ENCODE results near the gene TM6SF1.
"Not testable (repeated sequence)": the region's sequence is repeated elsewhere in the genome, so short reads cannot be mapped to it uniquely, and the experiment has no call there.

The TM6SF1 gene

GRCh38 chr15:83106994-83107840 is at the start of gene TM6SF1:
TM6SF1 (plus strand) TSS chr15:83107645; CDS start chr15:83107681, 36 bp downstream.
- DNase-seq (ENCODE audit: low spot score) = no peak

DNA sequence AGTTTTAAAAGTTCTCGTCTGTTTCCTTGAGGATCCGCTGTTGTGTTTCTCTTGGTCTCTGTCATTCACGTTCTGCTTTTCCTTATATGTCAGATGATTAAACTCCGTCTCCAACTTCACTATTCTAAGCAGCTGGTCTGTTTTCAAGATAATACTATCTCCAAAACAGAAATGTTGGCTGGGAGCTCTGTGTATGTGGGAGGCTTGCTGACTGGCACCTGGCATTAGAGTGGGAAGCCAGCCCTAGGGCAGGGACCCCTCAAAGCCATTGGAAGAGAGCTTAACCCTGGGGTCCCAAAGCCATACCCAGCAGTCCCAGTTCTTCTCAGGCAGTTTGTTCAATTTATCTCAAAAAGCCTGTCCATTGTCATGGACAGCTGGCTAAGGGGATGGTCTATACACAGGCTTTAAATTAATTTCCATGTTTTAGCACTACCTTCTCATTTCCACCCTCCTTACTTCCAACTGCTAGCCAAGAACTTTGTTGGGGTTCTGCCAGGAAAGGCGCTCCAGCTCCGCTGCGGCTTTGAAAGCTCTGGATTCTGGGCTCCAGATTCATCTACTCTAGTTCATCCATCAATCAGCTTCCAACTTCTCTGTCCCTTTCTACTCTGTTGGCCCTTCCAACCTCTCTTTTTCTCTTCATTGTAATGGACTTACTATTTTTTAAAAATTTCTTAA is 49.6 kb upstream of the TM6SF1 start:
- DNase-seq (ENCODE audit: low spot score) = no peak

DNA sequence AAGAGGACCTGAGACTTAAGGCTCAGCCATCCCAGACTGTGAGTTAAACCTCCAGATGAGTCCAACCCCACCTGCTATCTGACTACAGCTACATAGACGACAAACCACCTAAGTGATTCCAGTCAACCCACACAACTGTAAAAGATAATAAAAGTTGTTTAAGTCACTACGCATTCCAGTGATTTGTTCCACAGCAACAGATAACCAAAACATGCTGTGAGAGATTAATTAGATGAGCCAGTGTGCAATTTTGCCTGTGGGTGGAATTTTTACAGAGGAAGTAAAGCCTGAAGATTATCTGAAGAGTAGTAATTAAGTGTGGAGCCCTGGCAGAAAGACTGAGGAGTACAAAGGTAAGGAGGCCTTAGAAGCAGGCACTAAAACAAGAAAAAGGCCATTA is 45.8 kb upstream of the TM6SF1 start:
- DNase-seq (ENCODE audit: low spot score) = no peak

DNA sequence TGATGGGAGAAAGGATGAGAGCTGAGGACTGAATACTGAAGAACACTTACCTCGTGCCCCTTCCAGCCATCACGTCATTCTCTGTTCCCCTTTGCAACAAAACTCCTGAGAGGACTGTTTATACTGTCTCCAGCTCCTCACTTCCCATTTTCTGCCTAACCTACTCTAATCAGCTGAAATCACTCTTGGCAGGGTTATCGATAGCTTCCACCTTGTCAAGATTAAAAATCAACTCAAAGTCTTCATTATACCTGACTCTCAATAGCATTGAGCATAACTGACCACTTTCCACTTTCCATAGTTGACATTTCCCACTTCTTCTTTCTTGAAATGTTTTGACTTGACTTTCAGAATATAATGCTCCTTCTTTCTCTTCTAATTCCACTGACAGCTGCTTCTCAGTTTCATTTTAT is 44.7 kb upstream of the TM6SF1 start:
- DNase-seq (ENCODE audit: low spot score) = no peak

DNA sequence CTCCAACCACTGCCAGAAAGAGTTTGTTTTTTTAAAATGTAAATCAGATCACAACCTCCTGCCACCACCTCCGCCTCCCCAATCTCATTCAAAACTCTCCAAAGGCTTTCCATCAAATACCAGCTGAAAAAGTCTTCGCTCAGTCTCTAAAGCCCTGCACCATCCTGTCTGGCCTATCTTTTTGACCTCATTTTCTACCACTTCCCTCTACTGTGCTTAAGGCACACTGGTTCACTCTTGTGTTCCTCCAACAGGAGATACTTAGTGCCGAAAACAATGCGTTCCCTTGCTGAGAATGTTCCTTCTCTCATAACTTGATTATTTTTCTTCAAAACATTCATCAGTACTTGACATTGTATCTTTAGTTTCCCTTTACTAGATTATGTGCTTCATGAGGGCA is 43.9 kb upstream of the TM6SF1 start:
- no peak for DNase-seq (ENCODE audit: low spot score)

GRCh38 chr15:83064859-83065258 is 42.6 kb upstream of the TM6SF1 start:
- no peak for DNase-seq (ENCODE audit: low spot score)

GRCh38 chr15:83065431-83065830 is 42.0 kb upstream of the TM6SF1 start:
- no peak for DNase-seq (ENCODE audit: low spot score)

GRCh38 chr15:83066034-83066733 is 41.3 kb upstream of the TM6SF1 start:
- DNase-seq (ENCODE audit: low spot score) = no peak

GRCh38 chr15:83066734-83067637 is 40.5 kb upstream of the TM6SF1 start, which contains the start of gene BTBD1:
BTBD1 (minus strand) TSS chr15:83067252; CDS start chr15:83067151, 101 bp downstream.
- peak; percentile 96 for DNase-seq (ENCODE audit: low spot score)

GRCh38 chr15:83067638-83067962 is 39.8 kb upstream of the TM6SF1 start:
- no peak for DNase-seq (ENCODE audit: low spot score)

- no peak for DNase-seq (ENCODE audit: low spot score)
These were observed 39.4 kb upstream of the TM6SF1 start for GRCh38 chr15:83068054-83068453.

DNA sequence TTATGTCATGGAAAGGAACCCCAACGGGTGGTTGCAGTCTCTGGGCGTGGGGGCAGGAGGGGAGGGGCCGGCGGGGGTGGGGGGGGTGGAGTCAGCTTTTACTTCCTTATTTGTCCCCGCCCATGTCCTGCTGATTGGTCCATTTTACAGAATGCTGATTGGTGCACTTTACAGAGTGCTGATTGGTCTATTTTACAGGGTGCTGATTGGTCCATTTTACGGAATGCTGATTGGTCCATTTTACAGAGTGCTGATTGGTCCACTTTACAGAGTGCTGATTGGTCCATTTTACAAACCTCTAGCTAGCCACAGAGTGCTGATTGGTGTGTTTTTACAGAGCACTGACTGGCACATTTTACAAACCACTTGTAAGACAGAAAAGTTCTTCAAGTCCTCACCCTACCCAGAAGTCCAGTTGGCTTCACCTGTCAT is 38.2 kb upstream of the TM6SF1 start:
- DNase-seq (ENCODE audit: low spot score) = not testable (repeated sequence)

DNA sequence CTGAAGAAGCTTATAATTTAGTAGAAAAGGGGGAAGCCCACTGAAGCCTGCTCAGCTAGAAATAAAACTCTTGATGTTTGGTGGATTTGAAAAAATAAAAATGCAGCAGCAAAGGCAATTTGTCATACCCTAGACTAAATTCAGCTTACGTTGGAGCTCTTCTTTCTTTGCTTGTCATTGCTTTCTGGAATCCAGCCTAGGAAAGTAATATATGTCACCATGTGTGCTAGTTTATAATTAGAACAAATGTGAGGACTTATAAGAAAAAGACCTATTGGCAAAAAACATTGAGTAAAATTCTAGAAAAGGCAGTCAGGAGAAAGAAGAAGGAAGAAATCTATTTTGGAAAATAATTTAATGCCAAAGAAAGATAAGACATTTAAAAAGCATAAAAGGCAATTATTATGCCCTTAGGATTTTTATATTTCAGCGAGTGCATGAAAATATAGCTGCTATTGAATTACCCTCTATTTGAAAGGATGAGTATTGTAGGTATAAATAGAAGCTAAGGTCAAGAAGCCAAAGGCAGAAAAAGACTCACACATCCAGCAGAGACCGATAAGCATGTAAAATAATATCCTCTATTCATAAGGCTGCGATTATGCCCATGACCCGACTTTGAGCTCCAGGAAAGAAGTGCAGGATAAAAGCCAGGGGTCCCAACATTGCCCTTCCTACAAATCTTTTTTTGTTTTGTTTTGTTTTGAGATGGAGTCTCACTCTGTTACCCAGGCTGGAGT is 29.8 kb upstream of the TM6SF1 start:
- no peak for DNase-seq (ENCODE audit: low spot score)

GRCh38 chr15:83078712-83079111 is 28.7 kb upstream of the TM6SF1 start:
- no peak for DNase-seq (ENCODE audit: low spot score)

DNA sequence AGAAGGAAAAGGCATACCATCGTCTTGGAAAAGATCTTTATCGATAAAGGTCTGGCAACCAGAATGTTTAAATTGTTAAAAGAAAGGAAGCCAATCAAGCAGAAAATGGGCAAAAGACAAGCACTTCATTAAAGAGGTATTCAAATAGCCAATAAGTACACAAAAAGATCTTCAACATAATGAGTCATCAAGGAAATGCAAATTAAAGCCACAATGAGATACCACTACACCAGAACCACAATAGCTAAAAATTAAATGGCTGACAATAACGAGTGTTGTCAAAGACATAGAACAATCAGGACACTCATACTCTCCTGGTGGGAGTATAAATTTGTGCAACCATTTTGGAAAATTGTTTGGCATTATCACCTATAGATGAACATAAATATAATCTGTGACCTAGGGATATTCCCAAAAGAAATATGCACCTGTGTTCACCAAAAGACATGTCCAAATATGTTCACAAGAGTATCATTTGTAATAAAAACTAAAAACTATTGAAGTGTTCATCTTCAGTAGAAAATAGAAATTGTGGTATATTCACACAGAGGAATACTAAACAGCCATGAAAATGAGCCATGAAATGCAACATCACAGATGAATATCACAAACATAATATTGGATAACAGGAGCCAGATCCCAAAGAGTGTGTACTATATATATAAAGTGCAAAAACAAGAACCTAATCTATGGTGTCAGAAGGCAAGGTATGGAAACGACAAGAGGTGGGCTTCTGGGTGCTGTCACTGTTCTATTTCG is 26.0 kb upstream of the TM6SF1 start:
- no peak for DNase-seq (ENCODE audit: low spot score)

GRCh38 chr15:83082730-83083386 is 24.6 kb upstream of the TM6SF1 start:
- no peak for DNase-seq (ENCODE audit: low spot score)

- DNase-seq (ENCODE audit: low spot score) = not testable (repeated sequence)
These were observed 22.0 kb upstream of the TM6SF1 start for GRCh38 chr15:83085461-83085860.

GRCh38 chr15:83085864-83086552 is 21.4 kb upstream of the TM6SF1 start:
- not testable (repeated sequence) for DNase-seq (ENCODE audit: low spot score)

DNA sequence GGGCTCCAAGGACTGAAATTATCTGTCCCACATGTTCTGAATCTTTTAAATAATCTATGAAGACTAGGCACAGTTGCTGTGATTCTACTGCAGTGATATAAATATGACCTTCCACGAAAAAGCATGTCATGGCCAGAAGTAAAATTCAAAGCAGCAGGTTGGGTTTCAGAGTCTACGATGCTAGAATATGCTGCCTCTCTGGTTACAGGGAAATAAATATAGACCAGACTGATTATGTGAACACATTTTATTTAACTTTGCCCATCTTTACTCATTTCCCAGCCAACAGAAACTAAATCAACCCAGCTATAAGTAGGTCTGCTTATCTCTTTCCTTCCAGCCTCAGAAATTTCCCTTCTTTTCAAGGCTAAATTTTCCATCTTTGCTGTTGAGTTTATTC is 19.9 kb upstream of the TM6SF1 start:
- DNase-seq (ENCODE audit: low spot score) = no peak
